PC-9 (cell line): ENCODE data around the gene ST3GAL2.

Experiments used
- CTCF ChIP-seq: fragments of 200-600 bp; sonication (generic); conservative IDR thresholded peaks from 2 replicates; pipeline ENCODE4 v1.6.1; 2017; ENCODE audit warnings: mixed run types, antibody characterized with exemption, mild to moderate bottlenecking, moderate library complexity
- EZH2 ChIP-seq: fragments of 200-600 bp; sonication (generic); IDR thresholded peaks from 2 replicates; pipeline ENCODE4 v1.8.0; 2017; ENCODE audit warnings: antibody characterized with exemption, low read depth

GRCh38 chr16:70434484-70435260 lies 4.2 kb downstream of the ST3GAL2 start:
- TF ChIP-seq EZH2 (no peak), CTCF (no peak)
